Endometrium (tissue), 2 donors: ENCODE measurements around the gene SNX7.

Experiments
- FAIRE-seq: peaks from 2 replicates; lab custom pipeline; 2012; peaks lifted over from hg19 to GRCh38; lab: Jason Lieb, UNC
- donor health status: control.
- donor health status: control.

Gene SNX7

DNA sequence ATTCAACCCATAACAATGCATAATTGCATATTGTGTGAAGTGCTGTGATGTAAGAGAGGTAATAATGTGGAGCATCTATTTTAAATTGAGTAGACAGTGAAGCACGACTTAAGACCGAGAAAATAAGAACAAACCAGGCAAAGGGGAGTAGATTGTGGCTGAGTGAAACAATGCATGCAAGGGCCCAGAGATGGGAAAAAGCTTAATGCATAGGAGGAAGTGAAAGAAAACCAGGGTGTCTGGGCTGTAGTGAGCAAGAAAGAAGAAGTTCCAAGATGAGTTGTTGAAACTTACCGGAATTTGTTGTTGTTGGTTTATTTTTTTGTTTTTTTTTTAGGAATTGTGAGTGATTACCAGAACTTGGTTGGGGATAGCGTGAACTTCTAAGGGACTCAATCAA, 104.7 kb downstream of the SNX7 start:
- FAIRE-seq: no peak

GRCh38 chr1:98769162-98769561, 107.6 kb downstream of the SNX7 start:
- no peak for FAIRE-seq

- FAIRE-seq: no peak
Observed at GRCh38 chr1:98781906-98782305, 120.4 kb downstream of the SNX7 start.

DNA sequence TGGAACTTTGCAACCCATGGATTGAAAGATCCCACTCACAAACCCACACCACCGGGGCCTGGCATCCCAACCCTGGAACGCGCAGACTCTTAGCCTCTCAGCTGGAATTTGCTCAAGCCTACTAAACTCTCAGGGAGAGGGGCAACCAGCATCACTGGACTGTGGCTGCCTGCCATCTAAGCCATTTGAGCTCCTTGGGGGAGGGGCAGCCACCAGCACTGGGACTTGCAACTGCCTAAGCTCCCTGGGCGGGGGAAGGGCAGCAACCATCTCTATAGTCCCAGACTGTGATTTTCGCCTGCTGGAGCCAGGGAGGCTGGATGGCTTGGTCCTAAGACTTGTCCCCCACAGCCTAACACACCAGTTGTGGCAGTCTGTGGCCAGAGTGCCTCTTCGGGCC, 122.3 kb downstream of the SNX7 start:
- no peak for FAIRE-seq

DNA sequence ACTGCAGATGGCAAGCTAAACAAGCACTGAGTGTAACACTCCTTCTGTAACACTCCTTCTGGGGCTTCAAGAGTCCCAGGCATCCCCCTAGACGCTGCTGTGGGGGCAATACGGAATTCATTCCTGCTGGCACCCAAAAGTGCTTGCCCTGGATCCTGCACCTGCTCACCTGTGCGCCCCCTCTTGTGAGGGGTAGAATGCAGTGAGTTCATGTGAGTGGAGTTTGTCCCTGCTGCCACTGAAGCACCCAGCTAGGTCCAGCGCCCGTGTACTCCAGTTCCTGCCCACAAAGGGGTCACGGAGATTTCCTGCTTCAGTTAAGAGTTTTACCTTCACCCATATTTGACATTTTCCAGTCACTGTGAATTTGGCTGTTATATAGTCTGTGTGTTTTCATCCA, 130.0 kb downstream of the SNX7 start:
- FAIRE-seq: no peak

- FAIRE-seq: no peak
Observed at GRCh38 chr1:98792123-98792522, 130.6 kb downstream of the SNX7 start.

DNA sequence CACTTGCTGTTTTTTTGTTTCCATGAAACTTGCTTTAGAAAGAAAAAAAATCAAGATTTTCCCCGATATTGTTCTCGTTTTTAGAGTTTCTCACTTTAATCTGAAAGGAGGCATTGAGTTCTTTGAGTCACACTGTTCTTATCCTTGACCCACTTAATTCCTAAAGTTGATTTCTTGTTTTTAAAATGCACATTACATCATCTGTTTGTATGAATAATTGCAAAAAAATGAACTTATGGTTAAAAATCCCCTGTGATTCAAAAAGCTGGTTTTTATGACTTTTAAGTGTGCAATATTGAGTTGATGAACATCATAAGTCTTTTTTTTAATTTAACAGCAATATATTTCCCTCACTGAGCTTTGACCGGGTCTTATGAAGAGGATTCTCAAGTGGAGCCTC, 131.6 kb downstream of the SNX7 start:
- FAIRE-seq: peak; percentile 58

GRCh38 chr1:98794196-98794886, 132.8 kb downstream of the SNX7 start:
- peak; percentile 75 for FAIRE-seq

DNA sequence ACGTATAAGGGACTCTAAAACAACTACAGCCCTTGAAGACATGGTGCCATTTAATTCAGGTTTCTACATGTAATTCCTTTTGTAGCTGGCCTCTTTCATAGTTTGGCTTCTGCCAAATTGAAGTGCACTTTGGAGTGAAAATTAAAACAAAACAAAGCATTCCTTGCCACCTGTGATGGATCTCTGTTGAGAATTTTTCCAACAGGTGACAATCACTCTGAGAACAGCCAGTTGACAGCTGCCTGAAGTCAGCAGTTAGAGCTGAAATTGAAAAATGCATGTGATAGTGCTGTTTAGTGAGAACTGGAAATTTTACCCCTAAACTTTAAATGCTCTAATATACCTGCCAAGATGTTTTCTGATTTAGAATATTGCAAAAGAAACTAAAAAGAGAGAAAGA, 134.5 kb downstream of the SNX7 start:
- no peak for FAIRE-seq

GRCh38 chr1:98797506-98797905, 136.0 kb downstream of the SNX7 start:
- FAIRE-seq: no peak
